Lower leg skin (tissue), 3 donors: Measurements from ENCODE around the gene TRPM3.

Experiments used
- CTCF ChIP-seq, 3 donors: fragments of 450-650 bp; IDR thresholded peaks; one replicate each; pipeline ENCODE4 v1.5.1; 2016; ENCODE audit warnings: antibody characterized with exemption in 3 of 3, mild to moderate bottlenecking in 3 of 3, moderate library complexity in 2 of 3
- POLR2A ChIP-seq, 2 donors: fragments of 450-650 bp; IDR thresholded peaks; one replicate each; pipeline ENCODE4 v1.6.1; 2016 to 2017; ENCODE audit warnings: antibody characterized with exemption in 2 of 2, mild to moderate bottlenecking in 1 of 2, moderate library complexity in 1 of 2

DNA sequence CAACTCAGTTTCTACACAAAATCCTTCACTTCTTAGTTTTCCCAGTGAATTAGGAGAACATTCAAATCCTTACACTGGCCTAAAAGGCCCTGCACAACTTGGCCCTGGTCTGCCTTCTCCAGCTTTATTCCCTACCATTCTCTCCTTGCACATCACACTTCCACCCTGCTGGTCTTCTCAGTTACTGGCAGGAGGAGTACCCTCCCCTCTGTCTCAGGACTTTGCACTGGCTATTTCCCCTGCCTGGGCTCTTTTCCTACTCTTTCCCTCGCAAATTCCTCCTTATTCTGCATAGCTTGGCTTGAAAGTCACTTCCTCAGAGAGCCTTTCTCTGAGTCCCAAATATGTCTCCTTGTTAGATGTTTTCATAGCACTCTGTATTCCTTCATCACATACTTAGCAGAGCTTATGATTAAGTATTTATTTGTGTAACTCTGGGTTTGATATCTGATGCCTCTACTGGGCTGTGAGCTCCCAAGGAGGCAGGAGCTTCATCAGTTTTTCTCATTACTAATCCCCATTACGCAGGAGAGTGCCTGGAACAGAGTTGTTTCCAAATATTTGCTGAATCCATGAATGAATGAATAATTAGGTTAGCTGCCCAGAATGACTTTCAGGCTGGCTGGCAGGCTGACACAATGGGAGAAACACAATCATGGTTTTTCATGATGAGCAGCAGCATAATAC lies 547.1 kb downstream of the TRPM3 start:
- no peak for TF ChIP-seq CTCF (IDR thresholded peaks at IDR 0.05)
- no peak for TF ChIP-seq POLR2A (IDR thresholded peaks at IDR 0.05)
